ENCODE results near the gene PPIL4.

DNA sequence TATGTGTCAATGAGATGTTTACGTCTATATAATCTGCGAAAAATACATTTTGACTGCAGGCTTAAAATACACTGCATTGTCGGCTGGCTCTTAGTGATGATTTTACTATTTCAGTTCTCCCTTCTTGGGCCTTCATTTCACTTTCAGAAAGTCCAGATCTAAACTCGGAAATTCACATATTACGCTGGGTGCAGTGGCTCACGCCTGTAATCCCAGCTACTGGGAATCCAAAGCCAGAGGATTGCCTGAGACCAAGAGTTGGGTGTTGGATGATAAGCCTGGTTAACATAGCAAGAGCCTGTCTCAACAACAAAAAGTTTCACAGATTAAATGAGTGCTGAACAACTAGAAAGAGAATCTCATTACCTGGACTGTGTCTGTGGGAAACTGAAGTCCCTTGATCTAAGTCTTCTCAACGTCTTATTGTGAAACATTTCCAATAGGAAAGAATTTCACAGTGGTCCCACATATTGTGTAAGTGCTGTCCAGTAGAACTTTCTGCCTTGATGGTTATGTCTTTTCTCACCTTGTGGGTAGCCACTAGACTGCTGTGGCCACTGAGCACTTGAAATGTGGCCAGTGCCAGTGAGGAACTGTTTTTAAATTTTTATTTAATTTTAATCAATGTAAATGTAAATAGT, 22.2 kb upstream of the PPIL4 start:
- TF ChIP-seq, protein P1, sequence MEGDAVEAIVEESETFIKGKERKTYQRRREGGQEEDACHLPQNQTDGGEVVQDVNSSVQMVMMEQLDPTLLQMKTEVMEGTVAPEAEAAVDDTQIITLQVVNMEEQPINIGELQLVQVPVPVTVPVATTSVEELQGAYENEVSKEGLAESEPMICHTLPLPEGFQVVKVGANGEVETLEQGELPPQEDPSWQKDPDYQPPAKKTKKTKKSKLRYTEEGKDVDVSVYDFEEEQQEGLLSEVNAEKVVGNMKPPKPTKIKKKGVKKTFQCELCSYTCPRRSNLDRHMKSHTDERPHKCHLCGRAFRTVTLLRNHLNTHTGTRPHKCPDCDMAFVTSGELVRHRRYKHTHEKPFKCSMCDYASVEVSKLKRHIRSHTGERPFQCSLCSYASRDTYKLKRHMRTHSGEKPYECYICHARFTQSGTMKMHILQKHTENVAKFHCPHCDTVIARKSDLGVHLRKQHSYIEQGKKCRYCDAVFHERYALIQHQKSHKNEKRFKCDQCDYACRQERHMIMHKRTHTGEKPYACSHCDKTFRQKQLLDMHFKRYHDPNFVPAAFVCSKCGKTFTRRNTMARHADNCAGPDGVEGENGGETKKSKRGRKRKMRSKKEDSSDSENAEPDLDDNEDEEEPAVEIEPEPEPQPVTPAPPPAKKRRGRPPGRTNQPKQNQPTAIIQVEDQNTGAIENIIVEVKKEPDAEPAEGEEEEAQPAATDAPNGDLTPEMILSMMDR (IDR thresholded peaks at IDR 0.05; ENCODE audit: low read depth, low read length, poor library complexity, severe bottlenecking), result no peak
- TF ChIP-seq EZH2phosphoT487 (IDR thresholded peaks at IDR 0.05; ENCODE audit: borderline replicate concordance, low read length), result no peak
